Spleen (tissue), 11 donors: ENCODE measurements around the gene LY6G6D. TPM values are rescaled to one million over a fixed set of nuclear protein-coding genes. Genes with fewer than 3 reads are reported as not detected.
A peak's percentile ranks its signal among the peaks of the same experiment; 100 is the strongest.

Experiments
- DNase-seq: peaks from one replicate; pipeline ENCODE4 v3.0.0-alpha.2; 2020
- H3K27ac ChIP-seq, 8 donors: fragments of 200-600 bp; sonication (generic) in 7 of 8; 1 replicate in 4 of 8; 2 replicates in 4 of 8; pipeline versions ENCODE4 v1.5.0 to v1.8.0; 2016 to 2021; ENCODE audit warnings: inconsistent platforms in 4 of 8, mild to moderate bottlenecking in 4 of 8, moderate library complexity in 1 of 8
- H3K27me3 ChIP-seq, 7 donors: fragments of 200-600 bp; sonication (generic) in 6 of 7; replicated peaks in 1 of 7; 1 replicate in 4 of 7; 2 replicates in 3 of 7; pipeline versions ENCODE4 v1.5.0 to v1.8.0; 2016 to 2021; ENCODE audit warnings: inconsistent platforms in 3 of 7, mild to moderate bottlenecking in 1 of 7
- H3K36me3 ChIP-seq, 6 donors: fragments of 200-600 bp; sonication (generic) in 5 of 6; 1 replicate in 4 of 6; 2 replicates in 2 of 6; pipeline versions ENCODE4 v1.5.0 to v1.8.0; 2016 to 2021; ENCODE audit warnings: inconsistent platforms in 2 of 6
- H3K4me1 ChIP-seq, 6 donors: fragments of 200-600 bp; sonication (generic) in 5 of 6; 1 replicate in 3 of 6; 2 replicates in 3 of 6; pipeline versions ENCODE4 v1.5.0 to v1.8.0; 2016 to 2021; ENCODE audit warnings: inconsistent platforms in 3 of 6
- H3K4me3 ChIP-seq, 8 donors: fragments of 200-600 bp; sonication (generic) in 7 of 8; 1 replicate in 4 of 8; 2 replicates in 4 of 8; pipeline versions ENCODE4 v1.5.0 to v1.8.0; 2016 to 2021; ENCODE audit warnings: inconsistent platforms in 4 of 8, mild to moderate bottlenecking in 4 of 8, moderate library complexity in 2 of 8
- H3K9me3 ChIP-seq, 8 donors: fragments of 200-600 bp; sonication (generic) in 7 of 8; 1 replicate in 4 of 8; 2 replicates in 4 of 8; pipeline versions ENCODE4 v1.5.0 to v1.8.0; 2016 to 2021; ENCODE audit warnings: inconsistent platforms in 4 of 8
- CTCF ChIP-seq, 11 experiments: fragments of 200-600 bp in 7 of 11; fragments of 450-650 bp in 4 of 11; sonication (generic) in 4 of 11; IDR thresholded peaks in 8 of 11; conservative IDR thresholded peaks in 3 of 11; 1 replicate in 7 of 11; 2 replicates in 4 of 11; pipeline versions ENCODE4 v1.4.0 to v1.8.0; 2016 to 2021; ENCODE audit warnings: antibody characterized with exemption in 11 of 11, inconsistent platforms in 4 of 11, mild to moderate bottlenecking in 1 of 11
- POLR2A ChIP-seq, 3 donors: fragments of 450-650 bp; IDR thresholded peaks; one replicate each; pipeline ENCODE4 v1.5.1; 2017; ENCODE audit warnings: antibody characterized with exemption in 3 of 3, mild to moderate bottlenecking in 1 of 3
- POLR2AphosphoS5 ChIP-seq, 3 donors: sonication (generic); formaldehyde crosslinking; IDR thresholded peaks; one replicate each; pipeline ENCODE4 v1.5.1; 2017; ENCODE audit warnings: antibody characterized with exemption in 3 of 3
- WGBS, 5 donors: extraction: QIAGEN DNeasy Blood & Tissue Kit in 3 of 5; methylation state at CpG; one replicate each; pipeline versions ENCODE4 v1.1.5 to v1.1.7; 2013 to 2018; 5-methylcytosine and 5-hydroxymethylcytosine counted together
- intact Hi-C: fragments of 100-400 bp; cut with DNase I; formaldehyde crosslinking; loops from one replicate; pipeline ENCODE4 v1.15.0; 2023; ENCODE audit warnings: low total_unique reads
- polyA plus RNA-seq, 3 donors: library from polyadenylated mRNA; stranded (reverse); fragments of 200-250 nt; gene quantifications; one replicate each; pipeline ENCODE4 v1.2.1, GENCODE V29; 2013
- total RNA-seq, 7 donors: library from RNA; depleted of rRNA in 3 of 7; stranded (reverse); fragments of >200 nt in 3 of 7; fragmentation: NEBNext Ultra II Directional in 4 of 7; extraction: Animal tissue kit (Norgen Biotek cat#: 25700) in 4 of 7; gene quantifications; one replicate each; pipeline versions ENCODE4 v1.1.0 to v1.2.1, GENCODE V29; 2016 to 2021
- donor health status: healthy with polysubstance abuse.
- donor health status: DM: no; HTN: no; CAD: no; lungs with moderate emphysema.
- donor health status: DM: no; HTN: no; CAD: no.
- donor health status: Bipolar disorder and iron deficiency.
- donor health status: healthy.
- donor health status: DM: no; HTN: no; CAD: no.
- donor health status: DM: yes; HTN: yes; CAD: no.

Gene LY6G6D
- total and polyA plus RNA-seq, 10 donors = not detected

GRCh38 chr6:31681135-31681671, 33.9 kb upstream of the LY6G6D start:
- Histone ChIP-seq H3K4me3 (peak overlapping the region; percentile 40 to 70 (median 48)), H3K27ac (peak overlapping the region in 7 of 8 donors; percentile 56 to 80 (median 69)), H3K4me1 (peaks cover 7 to 47% (median 29%) of the 10 kb centered on the region in 6 donors), H3K9me3 (no peaks in the 10 kb centered on the region), H3K36me3 (peaks cover 0 to 25% (median 12%) of the 10 kb centered on the region in 6 donors), H3K27me3 (no peaks in the 10 kb centered on the region)
- TF ChIP-seq POLR2A (IDR thresholded peaks at IDR 0.05) (no peak), CTCF (IDR thresholded peaks at IDR 0.05 in 8 of 11, conservative IDR thresholded peaks at IDR 0.05 in 3 of 11) (peak in 1 of 11 experiments; percentile 7), POLR2AphosphoS5 (IDR thresholded peaks at IDR 0.05) (peak in 2 of 3 donors; percentile 69 to 74)
- intact Hi-C loops = no loop called here
- DNase-seq = peak; percentile 85
- whole genome bisulfite sequencing, 5 donors = 0 to 2% (median 1%) methylated on average over 19 to 40 of the region's 40 CpGs

- DNase-seq = no peak
- TF ChIP-seq POLR2A (IDR thresholded peaks at IDR 0.05) = no peak
- no peak for TF ChIP-seq POLR2AphosphoS5 (IDR thresholded peaks at IDR 0.05)
- no peak for TF ChIP-seq CTCF (IDR thresholded peaks at IDR 0.05 in 8 of 11, conservative IDR thresholded peaks at IDR 0.05 in 3 of 11)
- WGBS, 5 donors = 84 to 90% (median 88%) methylated on average over 13 of the region's 13 CpGs
- Histone ChIP-seq H3K4me3 (peak overlapping the region in 2 of 8 donors; percentile 19 to 23), H3K4me1 (peaks cover 7 to 41% (median 29%) of the 10 kb centered on the region in 6 donors), H3K27ac (peak overlapping the region in 2 of 8 donors; percentile 23 to 59), H3K27me3 (no peaks in the 10 kb centered on the region), H3K9me3 (no peaks in the 10 kb centered on the region), H3K36me3 (peaks cover 0 to 49% (median 35%) of the 10 kb centered on the region in 6 donors)
- intact Hi-C loops = no loop called here
Observed at GRCh38 chr6:31683591-31683990, 31.6 kb upstream of the LY6G6D start.

- no peaks in the 10 kb centered on the region for H3K27me3 ChIP-seq
- H3K9me3 ChIP-seq = no peaks in the 10 kb centered on the region
- TF ChIP-seq POLR2A (IDR thresholded peaks at IDR 0.05) = no peak
- no peak for TF ChIP-seq POLR2AphosphoS5 (IDR thresholded peaks at IDR 0.05)
- TF ChIP-seq CTCF (IDR thresholded peaks at IDR 0.05 in 8 of 11, conservative IDR thresholded peaks at IDR 0.05 in 3 of 11) = no peak
- H3K36me3 ChIP-seq = peaks cover 0 to 78% (median 63%) of the 10 kb centered on the region in 6 donors
- 81 to 88% (median 85%) methylated on average over 5 of the region's 5 CpGs for WGBS, 5 donors
- no peak overlapping the region for H3K4me3 ChIP-seq
- no peak overlapping the region for H3K27ac ChIP-seq
- peaks cover 0 to 38% (median 21%) of the 10 kb centered on the region in 6 donors for H3K4me1 ChIP-seq
- DNase-seq = no peak
- intact Hi-C loops = no loop called here
Observed at GRCh38 chr6:31686483-31686882, 28.7 kb upstream of the LY6G6D start.

GRCh38 chr6:31687321-31687720, 27.8 kb upstream of the LY6G6D start:
- peaks cover 0 to 86% (median 72%) of the 10 kb centered on the region in 6 donors for H3K36me3 ChIP-seq
- H3K27me3 ChIP-seq = no peaks in the 10 kb centered on the region
- intact Hi-C loops = no loop called here
- WGBS, 5 donors = 86 to 94% (median 92%) methylated on average over 8 of the region's 8 CpGs
- peak overlapping the region in 1 of 8 donors; percentile 3 for H3K27ac ChIP-seq
- H3K4me3 ChIP-seq = no peak overlapping the region
- H3K9me3 ChIP-seq = no peaks in the 10 kb centered on the region
- peaks cover 0 to 29% (median 15%) of the 10 kb centered on the region in 6 donors for H3K4me1 ChIP-seq
- TF ChIP-seq POLR2AphosphoS5 (IDR thresholded peaks at IDR 0.05) = peak in 2 of 3 donors; percentile 1 to 15
- no peak for TF ChIP-seq CTCF (IDR thresholded peaks at IDR 0.05 in 8 of 11, conservative IDR thresholded peaks at IDR 0.05 in 3 of 11)
- TF ChIP-seq POLR2A (IDR thresholded peaks at IDR 0.05) = no peak
- no peak for DNase-seq
